Glutamatergic neuron (in vitro differentiated cells): ENCODE measurements around the gene NUDT4. TPM values are rescaled to one million over a fixed set of nuclear protein-coding genes. Genes with fewer than 3 reads are reported as not detected.

ENCODE experiments used
- DNase-seq: peaks from one replicate; pipeline ENCODE4 v3.0.0; 2022
- H3K27ac Mint-ChIP-seq: one replicate; pipeline ENCODE4 v1.8.0; 2020; ENCODE audit warnings: mild to moderate bottlenecking, mixed read lengths, inconsistent platforms; ENCODE audit not compliant: unreplicated experiment
- H3K27me3 Mint-ChIP-seq: one replicate; pipeline ENCODE4 v1.8.0; 2020; ENCODE audit warnings: mild to moderate bottlenecking, moderate library complexity, mixed read lengths, inconsistent platforms; ENCODE audit not compliant: unreplicated experiment
- H3K36me3 Mint-ChIP-seq: one replicate; pipeline ENCODE4 v1.8.0; 2020; ENCODE audit warnings: mild to moderate bottlenecking, mixed read lengths, inconsistent platforms; ENCODE audit not compliant: unreplicated experiment
- H3K4me1 Mint-ChIP-seq: one replicate; pipeline ENCODE4 v1.8.0; 2020; ENCODE audit warnings: mild to moderate bottlenecking, low read depth, mixed read lengths, inconsistent platforms; ENCODE audit not compliant: unreplicated experiment
- H3K4me3 Mint-ChIP-seq: one replicate; pipeline ENCODE4 v1.8.0; 2020; ENCODE audit warnings: mild to moderate bottlenecking, mixed read lengths, inconsistent platforms; ENCODE audit not compliant: unreplicated experiment
- H3K9me3 Mint-ChIP-seq: one replicate; pipeline ENCODE4 v1.8.0; 2020; ENCODE audit warnings: mild to moderate bottlenecking, moderate library complexity, mixed read lengths, inconsistent platforms; ENCODE audit not compliant: unreplicated experiment
- total RNA-seq: library from RNA; stranded (reverse); fragmentation: NEBNext Ultra II Directional; extraction: Animal tissue kit (Norgen Biotek cat#: 25700); gene quantifications from one replicate; pipeline ENCODE4 v1.2.1, GENCODE V29; 2021; ENCODE audit not compliant: unreplicated experiment
- TF ChIP-seq, protein P1 (sequence below): fragments of 200-600 bp; sonication (generic); IDR thresholded peaks from one replicate; pipeline ENCODE4 v1.5.0; 2021; ENCODE audit not compliant: partially characterized antibody, unreplicated experiment

NUDT4 gene
- total RNA-seq, 1 donor from 2014 or later: 29.5 TPM

DNA sequence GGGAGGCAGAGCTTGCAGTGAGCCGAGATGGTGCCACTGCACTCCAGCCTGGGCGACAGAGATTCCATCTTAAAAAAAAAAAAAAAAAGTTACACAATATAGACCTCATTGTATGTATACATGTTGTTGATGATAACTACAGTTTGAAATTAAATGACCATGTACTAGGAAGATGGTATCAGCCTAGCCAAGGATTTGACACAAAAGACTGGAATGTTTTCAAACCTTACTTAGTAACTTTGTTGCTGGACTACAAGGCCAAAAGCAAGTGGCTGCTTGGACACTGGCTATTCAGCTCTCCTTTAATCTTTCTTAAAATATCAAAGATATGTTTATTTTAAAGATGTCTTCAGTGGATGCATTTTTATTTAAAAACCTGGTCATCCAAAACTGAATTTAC, 18.9 kb upstream of the NUDT4 start:
- H3K27ac Mint-ChIP-seq: no peak overlapping the region
- H3K4me3 Mint-ChIP-seq: no peak overlapping the region
- no peaks in the 10 kb centered on the region for H3K4me1 Mint-ChIP-seq
- H3K36me3 Mint-ChIP-seq: no peaks in the 10 kb centered on the region
- H3K27me3 Mint-ChIP-seq: no peaks in the 10 kb centered on the region
- no peak for DNase-seq
- peaks cover 1% of the 10 kb centered on the region for H3K9me3 Mint-ChIP-seq
- TF ChIP-seq, protein P1, sequence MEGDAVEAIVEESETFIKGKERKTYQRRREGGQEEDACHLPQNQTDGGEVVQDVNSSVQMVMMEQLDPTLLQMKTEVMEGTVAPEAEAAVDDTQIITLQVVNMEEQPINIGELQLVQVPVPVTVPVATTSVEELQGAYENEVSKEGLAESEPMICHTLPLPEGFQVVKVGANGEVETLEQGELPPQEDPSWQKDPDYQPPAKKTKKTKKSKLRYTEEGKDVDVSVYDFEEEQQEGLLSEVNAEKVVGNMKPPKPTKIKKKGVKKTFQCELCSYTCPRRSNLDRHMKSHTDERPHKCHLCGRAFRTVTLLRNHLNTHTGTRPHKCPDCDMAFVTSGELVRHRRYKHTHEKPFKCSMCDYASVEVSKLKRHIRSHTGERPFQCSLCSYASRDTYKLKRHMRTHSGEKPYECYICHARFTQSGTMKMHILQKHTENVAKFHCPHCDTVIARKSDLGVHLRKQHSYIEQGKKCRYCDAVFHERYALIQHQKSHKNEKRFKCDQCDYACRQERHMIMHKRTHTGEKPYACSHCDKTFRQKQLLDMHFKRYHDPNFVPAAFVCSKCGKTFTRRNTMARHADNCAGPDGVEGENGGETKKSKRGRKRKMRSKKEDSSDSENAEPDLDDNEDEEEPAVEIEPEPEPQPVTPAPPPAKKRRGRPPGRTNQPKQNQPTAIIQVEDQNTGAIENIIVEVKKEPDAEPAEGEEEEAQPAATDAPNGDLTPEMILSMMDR: no peak

DNA sequence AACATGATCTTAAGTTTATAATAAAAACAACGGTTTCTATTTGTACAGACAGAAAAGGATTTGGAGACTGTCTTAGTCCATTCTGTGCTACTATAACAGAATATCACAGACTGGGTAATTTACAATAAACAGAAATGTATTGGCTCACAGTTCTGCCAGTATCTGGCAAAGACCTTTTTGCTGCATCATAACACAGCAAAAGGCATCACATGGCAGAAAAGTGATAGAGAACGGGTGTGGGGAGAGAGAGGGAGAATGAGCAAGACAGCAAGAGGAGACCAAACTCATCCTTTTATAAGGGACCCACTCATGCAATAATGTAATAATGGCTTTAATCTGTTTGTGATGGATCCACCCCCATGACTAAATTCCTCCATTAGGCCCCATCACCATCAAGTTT, 17.0 kb upstream of the NUDT4 start:
- no peak for DNase-seq
- TF ChIP-seq, protein P1: no peak
- Mint-ChIP-seq H3K36me3 (no peaks in the 10 kb centered on the region), H3K4me3 (no peak overlapping the region), H3K27ac (no peak overlapping the region), H3K27me3 (no peaks in the 10 kb centered on the region), H3K9me3 (peaks cover 1% of the 10 kb centered on the region), H3K4me1 (no peaks in the 10 kb centered on the region)

DNA sequence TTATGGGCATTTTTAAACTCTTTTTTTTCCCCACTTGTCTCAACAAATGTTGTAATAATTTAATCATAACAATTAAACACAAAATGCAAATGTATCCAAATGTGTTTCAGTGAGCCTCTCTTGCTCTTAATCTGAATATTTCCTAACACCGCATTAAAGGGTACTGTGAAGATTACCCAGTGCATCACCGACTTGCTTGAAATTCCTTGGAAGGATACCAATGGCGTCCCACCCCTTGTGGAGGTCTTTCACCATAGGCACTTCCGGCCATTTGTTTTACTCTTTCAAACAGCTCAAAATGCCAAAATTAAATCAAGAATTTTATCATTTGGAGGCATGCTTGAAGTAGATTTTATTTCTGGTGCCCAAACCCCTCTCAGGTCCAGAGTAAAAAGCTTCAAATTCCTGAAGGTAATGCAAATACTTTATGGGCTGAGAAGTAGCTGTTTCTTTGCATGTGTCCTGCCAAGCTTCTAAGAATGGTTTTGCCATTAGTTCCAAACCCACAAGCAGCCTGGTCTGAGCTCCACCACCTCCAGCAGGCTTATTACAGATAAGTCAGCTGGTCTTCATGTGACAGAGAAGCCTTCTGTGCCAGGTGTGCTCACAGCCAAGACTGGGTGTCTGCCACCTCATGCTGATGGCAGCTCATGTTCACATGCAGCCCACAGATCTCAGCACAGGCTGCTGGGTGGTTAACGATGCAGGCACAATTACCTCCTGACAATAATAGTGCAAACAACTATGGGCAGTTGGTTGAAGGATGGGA, 16.4 kb upstream of the NUDT4 start:
- Mint-ChIP-seq H3K4me1 (no peaks in the 10 kb centered on the region), H3K27ac (no peak overlapping the region), H3K27me3 (no peaks in the 10 kb centered on the region), H3K4me3 (no peak overlapping the region), H3K36me3 (no peaks in the 10 kb centered on the region), H3K9me3 (peaks cover 1% of the 10 kb centered on the region)
- no peak for DNase-seq
- TF ChIP-seq, protein P1: no peak

DNA sequence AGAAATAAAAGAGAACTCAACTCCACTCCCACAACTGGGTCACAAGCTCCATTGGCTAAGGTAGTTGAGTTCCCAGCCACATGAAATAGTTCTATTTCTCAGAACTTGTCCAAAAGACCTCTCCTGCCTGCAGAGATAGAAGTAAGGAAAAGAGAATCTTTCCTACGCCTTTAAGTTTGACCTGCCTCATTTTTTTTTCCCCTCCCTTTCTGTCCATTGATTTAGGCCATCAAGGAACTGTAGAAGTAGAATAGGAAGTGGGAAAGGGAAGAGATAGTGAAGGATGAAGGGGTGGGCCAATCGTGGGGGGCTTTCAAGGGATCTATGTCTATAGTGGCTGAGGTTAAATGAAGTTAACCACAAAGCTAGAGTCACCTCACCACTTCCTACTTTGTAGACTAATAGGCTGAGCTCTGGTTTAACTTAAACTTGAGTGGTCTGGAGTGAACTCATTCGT, 13.9 kb upstream of the NUDT4 start:
- no peaks in the 10 kb centered on the region for H3K27me3 Mint-ChIP-seq
- H3K36me3 Mint-ChIP-seq: no peaks in the 10 kb centered on the region
- peaks cover 1% of the 10 kb centered on the region for H3K9me3 Mint-ChIP-seq
- TF ChIP-seq, protein P1: no peak
- no peak for DNase-seq
- H3K4me1 Mint-ChIP-seq: no peaks in the 10 kb centered on the region
- H3K4me3 Mint-ChIP-seq: no peak overlapping the region
- no peak overlapping the region for H3K27ac Mint-ChIP-seq

DNA sequence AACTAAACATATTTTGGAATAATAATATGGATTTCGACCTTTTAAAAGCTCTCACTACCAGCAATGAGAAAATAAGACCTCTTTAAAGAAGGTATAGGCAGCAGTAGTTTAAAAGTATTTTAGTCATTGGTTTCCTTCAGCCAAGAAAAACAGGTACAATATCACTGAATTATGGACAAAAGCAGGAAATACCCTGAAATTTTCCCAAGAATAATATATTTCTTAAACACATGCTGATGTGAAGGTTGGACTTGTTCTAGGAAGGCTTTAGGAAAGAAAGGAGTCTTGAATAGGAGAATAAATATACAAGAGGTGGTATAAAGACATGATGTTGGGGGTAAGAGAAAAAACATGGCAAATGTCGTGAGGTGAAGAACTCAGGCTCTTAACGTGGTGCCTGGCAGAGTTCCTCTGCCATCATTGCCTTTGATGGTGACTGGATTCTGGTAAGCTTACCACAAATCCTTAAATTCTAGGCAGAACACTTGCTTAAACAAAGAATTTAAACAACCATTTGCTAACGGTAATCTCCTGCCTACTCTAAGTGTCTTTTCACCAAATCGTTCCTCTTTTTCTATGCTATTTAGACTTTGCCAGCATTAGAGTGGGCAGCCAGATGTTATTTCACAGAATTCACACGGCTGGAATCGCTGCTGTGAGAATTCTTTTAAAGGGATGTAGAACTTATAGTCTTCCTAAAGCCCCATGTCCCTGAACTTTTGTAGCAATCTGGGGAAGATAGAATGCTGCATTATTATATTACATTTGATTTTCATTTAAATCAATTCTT, 11.9 kb upstream of the NUDT4 start:
- no peak overlapping the region for H3K27ac Mint-ChIP-seq
- H3K4me3 Mint-ChIP-seq: no peak overlapping the region
- TF ChIP-seq, protein P1: no peak
- H3K4me1 Mint-ChIP-seq: no peaks in the 10 kb centered on the region
- peaks cover 1% of the 10 kb centered on the region for H3K9me3 Mint-ChIP-seq
- no peaks in the 10 kb centered on the region for H3K36me3 Mint-ChIP-seq
- no peak for DNase-seq
- H3K27me3 Mint-ChIP-seq: no peaks in the 10 kb centered on the region
